GM18867 (cell line): ENCODE data around the gene ADAM15.

ENCODE experiments used
- ATAC-seq: cut with Tn5 transposase; IDR thresholded peaks from one replicate; pipeline ENCODE4 v1.9.1; 2021; ENCODE audit warnings: mild to moderate bottlenecking, moderate library complexity; ENCODE audit not compliant: unreplicated experiment

The ADAM15 gene

DNA sequence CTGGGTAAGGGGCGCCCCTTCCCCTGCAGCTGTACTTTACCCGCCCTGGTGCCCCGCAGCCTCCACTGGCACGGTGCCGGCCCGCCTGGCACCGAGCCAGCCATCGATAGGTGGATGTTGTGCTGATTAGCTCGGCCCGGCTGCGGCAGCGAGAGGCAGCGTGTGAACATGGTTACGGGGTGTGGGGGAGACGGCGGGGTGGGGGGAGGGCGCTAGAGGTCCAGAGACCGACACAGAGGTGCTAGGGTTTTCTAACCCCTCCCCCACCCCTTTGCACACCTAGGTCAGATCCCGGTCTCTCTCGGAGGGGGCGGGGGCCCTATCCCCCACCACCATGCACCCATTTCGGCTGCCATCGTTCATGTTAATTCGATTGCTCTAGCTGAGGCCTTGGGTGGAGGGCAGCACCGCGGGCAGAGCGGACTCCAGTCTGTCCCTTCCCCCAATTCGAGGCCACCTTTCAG lies 19.1 kb downstream of the ADAM15 start:
- no peak for ATAC-seq

DNA sequence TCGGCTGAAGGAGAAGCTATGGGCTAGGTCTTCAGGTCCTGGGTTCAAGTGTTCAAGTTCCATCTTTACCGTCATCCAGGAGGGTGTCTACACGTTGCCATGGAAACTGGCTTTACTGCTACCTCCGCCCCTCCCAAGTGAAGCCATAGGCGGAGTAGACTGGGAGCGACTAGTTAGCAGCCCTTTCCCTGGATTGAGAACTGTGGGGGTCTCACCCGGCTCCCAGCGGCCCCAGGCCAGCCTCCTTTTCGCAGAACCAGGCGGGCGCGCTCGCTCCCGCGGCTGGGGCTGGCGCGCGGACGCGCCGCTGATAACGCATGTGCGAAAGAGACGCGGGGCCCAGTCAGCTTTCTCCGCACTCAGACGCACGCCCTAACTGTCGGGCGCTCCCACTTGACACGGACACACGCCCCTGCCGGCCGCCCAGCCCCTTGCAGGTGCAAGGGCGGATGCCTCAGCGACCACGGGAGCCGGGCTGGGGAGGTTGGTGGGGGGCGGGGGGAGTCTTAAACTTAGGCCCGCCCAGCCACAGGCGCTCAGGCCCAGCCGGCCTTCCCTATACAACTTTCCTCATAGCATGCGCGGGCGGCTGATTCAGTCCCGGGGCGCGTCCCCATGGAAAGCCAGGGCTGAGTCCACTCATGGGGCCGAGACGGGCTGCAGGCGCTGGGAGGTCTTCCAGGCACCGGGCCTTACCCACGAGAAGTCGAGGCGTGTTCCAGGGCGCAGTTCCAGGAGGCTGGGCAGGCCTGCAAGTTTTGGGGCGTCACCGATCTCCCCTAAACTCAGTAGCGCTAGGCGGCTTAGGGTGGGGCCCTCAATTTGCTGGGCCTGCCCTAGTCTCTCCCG lies 19.8 kb downstream of the ADAM15 start:
- peak; percentile 65 for ATAC-seq

- no peak for ATAC-seq
Observed at GRCh38 chr1:155071701-155072100, 20.6 kb downstream of the ADAM15 start.

- ATAC-seq = no peak
Observed at GRCh38 chr1:155072531-155073289, 21.6 kb downstream of the ADAM15 start.

- no peak for ATAC-seq
Observed at GRCh38 chr1:155073377-155074242, 22.5 kb downstream of the ADAM15 start.

GRCh38 chr1:155075535-155075934 lies 24.4 kb downstream of the ADAM15 start:
- no peak for ATAC-seq

- ATAC-seq = no peak
Observed at GRCh38 chr1:155076371-155076770, 25.3 kb downstream of the ADAM15 start.

GRCh38 chr1:155077346-155077745 lies 26.2 kb downstream of the ADAM15 start:
- no peak for ATAC-seq

DNA sequence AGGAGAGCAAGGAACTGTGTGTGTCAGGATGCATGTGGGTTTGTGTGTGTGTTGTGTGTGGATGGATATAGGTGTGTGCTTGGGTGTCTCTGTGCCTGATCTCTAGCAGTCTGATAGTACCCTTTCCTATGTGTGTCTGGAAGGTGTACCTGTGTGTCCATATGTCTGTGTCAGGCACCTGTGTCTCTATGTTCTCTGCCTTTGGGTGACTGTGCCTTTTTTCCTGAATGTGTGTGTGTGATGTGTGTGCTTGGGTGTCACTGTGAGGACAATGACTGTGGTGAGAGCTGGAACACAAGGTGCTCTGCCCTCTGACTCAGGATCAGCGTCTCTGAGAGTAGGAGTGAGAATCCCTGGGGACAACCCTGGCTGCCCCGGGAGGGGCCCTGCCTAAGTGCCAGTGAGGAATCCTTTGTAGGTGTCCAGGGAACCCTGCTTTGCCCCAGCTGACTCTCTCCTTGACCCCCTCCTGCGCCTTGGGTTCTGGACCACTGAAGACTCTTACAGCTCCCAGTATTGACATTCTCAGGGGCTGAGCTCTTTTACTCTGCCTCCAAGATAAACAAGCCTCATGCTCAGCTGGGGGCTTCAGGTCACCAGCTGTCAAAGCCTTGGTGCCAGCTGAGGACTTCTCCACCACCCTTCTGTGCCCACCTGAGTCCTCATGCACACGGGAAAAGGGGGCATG lies 26.8 kb downstream of the ADAM15 start:
- no peak for ATAC-seq

- ATAC-seq = no peak
Observed at GRCh38 chr1:155078469-155079209, 27.5 kb downstream of the ADAM15 start, which contains the start of gene EFNA3. TSS of gene EFNA3 (plus strand) at chr1:155078837. CDS start at chr1:155078942, 105 bp downstream.

- ATAC-seq = no peak
Observed at GRCh38 chr1:155079210-155079486, 28.0 kb downstream of the ADAM15 start.

GRCh38 chr1:155079487-155080311 lies 28.6 kb downstream of the ADAM15 start:
- ATAC-seq = no peak

GRCh38 chr1:155080312-155081228 lies 29.5 kb downstream of the ADAM15 start:
- no peak for ATAC-seq

- ATAC-seq = no peak
Observed at GRCh38 chr1:155081472-155082300, 30.6 kb downstream of the ADAM15 start.

DNA sequence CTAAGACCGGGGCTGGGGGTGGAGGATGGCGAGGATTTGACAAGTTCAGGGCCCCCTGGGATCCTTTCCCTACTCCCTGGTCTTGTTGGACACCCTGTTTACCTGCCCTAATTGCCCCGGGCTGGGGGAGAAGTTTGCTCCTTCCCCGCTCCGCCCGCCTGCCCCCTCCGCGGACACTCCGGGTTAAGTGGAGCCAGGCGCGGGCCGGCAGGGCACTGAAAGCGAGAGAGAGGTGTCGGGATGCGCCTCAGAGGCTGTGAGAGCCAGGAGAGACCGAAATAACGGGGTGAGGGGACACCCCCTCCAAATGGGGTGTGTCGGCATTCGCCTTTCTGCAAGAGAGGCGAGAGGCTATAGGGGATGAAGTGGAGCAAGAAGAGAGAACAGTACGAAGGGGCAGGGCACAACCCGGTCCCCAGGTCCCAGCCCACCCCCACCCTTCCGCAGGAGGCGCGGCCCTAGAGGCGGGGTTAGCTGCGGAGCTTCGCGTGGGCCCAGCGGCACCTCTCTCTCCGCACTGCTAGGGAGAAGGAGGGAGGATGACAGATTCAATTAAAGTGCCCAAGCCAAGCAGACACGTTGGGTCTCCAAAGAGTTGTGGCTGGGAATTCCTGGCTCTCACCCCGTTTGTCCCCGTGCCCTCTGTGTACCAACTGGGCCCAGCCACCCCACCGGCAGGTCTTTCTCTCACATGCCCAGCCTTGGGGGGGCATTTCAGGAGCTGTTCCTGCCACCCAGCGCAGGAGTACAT lies 31.4 kb downstream of the ADAM15 start:
- no peak for ATAC-seq

GRCh38 chr1:155083052-155083541 lies 32.0 kb downstream of the ADAM15 start:
- no peak for ATAC-seq
